Amniotic stem cell (primary cell): ENCODE measurements around the gene RAPH1.

Source experiments
- DNase-seq: peaks from one replicate; lab custom pipeline; 2025; lab: John Stamatoyannopoulos, UW

The RAPH1 gene, protein sequence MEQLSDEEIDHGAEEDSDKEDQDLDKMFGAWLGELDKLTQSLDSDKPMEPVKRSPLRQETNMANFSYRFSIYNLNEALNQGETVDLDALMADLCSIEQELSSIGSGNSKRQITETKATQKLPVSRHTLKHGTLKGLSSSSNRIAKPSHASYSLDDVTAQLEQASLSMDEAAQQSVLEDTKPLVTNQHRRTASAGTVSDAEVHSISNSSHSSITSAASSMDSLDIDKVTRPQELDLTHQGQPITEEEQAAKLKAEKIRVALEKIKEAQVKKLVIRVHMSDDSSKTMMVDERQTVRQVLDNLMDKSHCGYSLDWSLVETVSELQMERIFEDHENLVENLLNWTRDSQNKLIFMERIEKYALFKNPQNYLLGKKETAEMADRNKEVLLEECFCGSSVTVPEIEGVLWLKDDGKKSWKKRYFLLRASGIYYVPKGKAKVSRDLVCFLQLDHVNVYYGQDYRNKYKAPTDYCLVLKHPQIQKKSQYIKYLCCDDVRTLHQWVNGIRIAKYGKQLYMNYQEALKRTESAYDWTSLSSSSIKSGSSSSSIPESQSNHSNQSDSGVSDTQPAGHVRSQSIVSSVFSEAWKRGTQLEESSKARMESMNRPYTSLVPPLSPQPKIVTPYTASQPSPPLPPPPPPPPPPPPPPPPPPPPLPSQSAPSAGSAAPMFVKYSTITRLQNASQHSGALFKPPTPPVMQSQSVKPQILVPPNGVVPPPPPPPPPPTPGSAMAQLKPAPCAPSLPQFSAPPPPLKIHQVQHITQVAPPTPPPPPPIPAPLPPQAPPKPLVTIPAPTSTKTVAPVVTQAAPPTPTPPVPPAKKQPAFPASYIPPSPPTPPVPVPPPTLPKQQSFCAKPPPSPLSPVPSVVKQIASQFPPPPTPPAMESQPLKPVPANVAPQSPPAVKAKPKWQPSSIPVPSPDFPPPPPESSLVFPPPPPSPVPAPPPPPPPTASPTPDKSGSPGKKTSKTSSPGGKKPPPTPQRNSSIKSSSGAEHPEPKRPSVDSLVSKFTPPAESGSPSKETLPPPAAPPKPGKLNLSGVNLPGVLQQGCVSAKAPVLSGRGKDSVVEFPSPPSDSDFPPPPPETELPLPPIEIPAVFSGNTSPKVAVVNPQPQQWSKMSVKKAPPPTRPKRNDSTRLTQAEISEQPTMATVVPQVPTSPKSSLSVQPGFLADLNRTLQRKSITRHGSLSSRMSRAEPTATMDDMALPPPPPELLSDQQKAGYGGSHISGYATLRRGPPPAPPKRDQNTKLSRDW

DNA sequence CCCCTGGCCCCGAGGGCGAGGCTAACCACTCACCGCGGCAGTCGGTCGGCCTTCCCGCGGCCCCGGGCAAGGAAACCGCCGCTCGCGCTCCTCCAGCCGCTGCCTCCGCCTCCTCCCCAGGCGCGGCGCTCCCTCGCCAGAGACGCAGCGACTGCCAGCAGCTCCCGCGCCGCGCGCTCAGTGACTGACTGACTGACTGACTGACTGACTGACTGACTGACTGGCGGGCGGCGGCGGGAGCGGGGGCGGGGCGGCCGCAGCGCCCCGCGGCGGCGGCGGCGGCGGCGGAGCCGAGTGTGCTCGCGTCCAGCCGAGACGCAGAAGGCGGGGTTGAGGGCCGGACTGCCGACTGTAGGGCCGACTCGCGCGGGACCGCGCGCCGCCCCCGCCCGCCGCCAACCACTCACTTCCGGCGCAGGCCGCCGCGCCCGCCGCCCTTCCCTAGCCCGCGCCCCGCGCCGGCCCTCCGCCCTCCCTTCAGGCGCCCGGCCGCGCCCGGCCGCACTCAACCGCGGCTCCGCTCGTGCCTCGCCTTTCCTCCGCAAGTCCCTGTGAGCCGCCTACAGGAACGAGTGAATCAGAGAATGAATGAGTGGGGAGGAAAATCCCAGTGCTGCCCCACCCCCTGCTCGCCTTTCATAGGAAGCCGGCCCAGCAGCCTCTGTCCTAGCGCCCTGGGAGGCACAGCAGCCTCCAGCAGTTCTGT is at the start of gene RAPH1:
Gene RAPH1, minus strand, starts transcription at position 224 of the 706 bp plus-strand sequence. CDS start 39,948 bp downstream, outside the sequence.
- DNase-seq = peak; percentile 88

DNA sequence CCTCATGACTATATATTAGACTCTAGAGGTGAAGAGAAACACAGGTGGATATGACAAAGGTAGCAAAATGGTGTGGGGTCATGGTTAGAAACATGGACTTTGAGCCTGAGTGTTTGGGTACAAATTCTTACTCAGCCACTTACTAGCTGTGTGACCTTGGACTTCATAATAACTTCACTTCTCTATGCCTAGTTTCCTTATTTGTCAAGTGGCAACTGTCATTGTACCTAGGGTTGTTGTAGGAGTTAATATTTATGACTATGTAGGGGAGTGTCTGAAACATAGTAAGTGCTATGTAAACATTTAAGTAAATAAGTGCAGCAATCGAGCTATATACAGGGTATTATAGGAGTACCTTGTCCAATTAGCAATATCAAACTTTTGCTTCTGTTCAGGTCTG is 49.7 kb upstream of the RAPH1 start:
- no peak for DNase-seq

DNA sequence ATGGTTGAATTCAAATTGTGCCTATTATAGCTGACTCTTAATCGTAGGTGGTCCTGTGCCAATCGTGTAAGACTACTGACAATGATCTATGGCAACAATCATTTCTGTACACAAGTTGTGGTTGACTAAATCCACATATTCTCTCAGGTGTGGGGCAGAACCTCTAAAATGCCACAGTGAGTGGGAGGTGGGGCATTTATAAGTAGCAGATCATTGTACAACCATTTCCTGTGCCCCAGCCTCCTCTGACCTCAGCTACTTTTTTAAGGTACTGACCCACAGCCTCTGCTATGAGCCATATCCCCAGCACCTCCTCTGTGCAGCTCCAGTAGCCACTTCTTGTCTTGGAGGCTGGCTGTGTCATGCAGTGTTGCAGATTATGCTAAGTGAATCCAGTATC is 48.6 kb upstream of the RAPH1 start:
- DNase-seq = no peak

DNA sequence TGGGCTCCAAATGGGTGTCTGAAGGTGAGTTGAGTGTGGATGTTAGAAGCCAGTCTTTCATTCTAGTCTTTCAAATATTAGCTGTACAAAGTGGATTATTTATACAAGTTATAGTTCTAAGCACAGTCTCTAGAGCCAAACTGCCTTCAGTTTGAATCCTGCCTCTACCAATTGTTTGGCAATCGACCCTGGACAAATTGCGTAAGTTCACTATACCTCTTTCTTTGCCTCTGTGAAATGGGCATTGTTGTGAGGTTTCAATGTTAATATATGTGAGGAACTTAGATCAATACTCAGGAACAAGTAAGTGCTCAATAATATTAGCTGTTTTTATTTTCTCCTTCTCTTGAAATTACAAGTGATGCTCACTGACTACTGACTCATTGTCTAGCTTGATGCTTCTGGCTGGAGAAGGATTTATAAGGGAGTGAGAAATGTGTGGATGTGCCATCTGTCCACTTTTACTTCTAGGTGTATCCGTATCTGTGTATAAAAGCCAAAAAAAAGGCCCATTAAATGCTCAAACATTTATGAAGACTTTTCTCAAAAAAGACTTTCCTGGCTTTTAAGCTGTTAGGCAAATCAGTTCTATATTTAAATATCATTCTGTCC is 48.1 kb upstream of the RAPH1 start:
- no peak for DNase-seq

DNA sequence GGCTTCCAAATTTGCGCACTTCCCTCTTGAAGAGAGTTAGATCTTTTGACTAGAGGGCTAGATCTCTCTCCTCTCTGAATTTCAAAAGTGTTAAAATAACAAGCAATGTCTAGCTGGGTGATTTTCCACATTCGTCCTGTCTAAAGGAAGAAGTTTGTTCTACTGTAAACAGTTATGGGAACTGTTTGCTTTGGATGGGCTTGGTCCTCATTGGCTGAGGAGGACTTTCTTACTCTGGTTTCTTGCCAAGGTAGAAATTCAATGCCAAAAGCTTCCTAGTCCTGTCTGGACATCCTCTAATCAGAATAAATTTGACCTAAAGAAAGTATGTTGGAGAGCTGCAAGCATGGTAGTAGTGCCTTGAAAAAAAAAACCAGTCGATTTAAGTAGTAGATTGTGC is 47.4 kb upstream of the RAPH1 start:
- DNase-seq = no peak

DNA sequence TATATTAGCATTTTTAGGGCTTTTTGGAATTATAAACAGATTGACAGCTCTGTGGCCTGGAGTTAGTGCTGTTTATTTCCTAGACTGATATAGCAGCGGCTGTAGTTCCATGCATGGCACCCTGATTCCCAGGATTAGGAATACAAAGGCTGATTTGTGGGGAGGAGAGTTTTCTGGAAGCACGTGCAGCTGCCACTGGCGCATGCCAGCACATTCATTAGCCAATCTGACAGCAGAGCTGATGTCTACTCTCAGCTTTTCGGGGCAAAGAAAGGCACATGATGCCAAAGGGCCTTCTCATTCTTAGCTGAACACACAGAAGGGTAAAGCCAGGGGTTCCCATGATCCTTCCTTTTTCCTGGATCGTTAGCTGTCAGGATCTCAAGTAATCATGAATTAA is 45.7 kb upstream of the RAPH1 start:
- DNase-seq = no peak

DNA sequence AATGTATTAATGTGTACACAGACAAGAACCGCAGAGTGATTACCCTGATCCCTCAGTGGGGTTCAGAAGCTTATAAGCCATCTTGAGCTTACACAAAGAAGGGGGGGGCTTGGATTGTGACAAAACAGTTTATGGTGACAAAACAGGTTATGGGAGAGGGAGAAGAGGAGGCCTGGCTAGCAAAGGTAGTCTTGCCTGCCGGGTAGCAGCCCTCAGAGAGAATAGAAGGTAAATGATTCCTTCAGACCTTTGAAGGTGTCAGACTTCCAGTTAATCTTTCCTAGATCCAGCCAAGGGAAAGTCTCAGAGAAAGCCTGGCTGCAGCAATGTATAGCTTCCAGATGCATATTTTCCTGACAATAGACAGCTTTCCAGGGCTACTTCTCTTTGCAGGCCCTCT is 44.6 kb upstream of the RAPH1 start:
- no peak for DNase-seq

DNA sequence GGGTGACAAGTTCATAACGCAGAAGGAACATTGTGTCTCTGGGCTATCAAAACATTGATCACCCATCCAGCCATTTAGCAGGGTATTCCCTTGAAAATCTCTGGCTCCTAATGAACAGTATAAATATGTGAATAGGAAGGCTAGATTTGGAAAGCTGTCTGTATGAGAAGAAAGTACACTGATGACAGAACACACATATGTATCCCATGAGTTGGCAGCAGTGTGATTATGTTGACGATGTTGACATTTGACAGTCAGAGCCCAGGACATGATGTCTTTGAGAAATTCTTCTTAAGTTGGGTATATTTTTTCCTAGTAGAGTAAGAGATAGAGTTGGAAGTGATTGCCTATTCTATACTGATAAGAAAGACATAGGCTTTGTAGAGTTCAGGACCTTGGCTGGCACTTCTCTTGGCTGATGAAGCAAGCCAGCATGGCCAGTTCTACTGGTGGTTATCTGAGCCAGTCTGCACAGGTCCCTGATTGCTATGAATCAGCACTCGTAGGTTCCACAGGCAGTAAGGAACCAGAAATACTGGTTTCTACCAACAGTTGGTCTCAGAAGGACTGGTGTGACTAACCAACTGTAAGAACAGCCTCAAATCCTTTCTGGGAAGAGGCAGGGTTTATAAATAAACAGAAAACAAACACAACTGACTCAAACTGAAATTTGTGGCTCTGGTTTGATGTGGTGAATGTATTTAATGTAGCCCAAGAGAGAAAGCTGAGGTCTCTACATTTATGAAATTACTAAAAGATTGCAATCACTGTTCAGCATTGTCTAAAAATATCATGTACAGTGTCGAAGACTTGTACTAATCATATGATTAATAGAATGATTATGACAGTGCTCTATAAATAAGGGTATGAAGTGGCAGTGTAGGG is 43.9 kb upstream of the RAPH1 start:
- DNase-seq = no peak

DNA sequence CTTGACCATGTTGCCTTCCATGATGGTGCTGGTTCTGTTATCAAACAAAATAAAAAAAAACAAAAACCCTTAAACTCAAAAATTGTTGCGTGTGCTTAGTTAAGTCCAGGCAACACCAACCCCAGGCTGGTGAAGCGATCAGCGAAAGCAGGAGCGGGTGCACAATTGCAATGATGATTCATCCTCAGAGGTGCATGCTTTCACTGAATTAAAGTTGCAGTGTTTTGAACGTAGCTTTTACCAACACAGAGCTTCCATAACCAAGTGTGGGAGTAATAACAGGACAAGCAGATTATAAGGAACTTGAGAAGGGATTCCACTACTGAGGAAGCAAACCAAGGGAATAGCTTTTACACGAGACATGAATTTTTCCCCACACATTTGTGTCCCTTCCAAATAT is 39.7 kb upstream of the RAPH1 start:
- no peak for DNase-seq

DNA sequence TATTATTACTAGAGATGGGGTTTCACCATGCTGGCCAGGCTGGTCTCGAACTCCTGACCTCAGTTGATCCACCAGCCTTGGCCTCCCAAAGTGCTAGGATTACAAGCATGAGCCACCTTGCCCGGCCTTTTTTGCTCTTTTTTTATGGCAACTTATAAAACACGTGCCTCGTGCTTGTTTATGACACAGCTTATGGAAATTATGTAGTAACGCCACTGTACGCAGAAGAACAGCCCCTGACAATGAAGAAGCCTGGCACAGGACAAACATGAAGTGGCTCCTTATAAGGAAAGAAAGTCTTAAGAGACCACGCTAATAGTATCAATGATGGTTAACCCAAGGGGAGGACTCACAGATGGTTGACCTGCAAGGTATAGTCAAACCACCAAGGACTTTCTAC is 37.2 kb upstream of the RAPH1 start:
- DNase-seq = no peak

DNA sequence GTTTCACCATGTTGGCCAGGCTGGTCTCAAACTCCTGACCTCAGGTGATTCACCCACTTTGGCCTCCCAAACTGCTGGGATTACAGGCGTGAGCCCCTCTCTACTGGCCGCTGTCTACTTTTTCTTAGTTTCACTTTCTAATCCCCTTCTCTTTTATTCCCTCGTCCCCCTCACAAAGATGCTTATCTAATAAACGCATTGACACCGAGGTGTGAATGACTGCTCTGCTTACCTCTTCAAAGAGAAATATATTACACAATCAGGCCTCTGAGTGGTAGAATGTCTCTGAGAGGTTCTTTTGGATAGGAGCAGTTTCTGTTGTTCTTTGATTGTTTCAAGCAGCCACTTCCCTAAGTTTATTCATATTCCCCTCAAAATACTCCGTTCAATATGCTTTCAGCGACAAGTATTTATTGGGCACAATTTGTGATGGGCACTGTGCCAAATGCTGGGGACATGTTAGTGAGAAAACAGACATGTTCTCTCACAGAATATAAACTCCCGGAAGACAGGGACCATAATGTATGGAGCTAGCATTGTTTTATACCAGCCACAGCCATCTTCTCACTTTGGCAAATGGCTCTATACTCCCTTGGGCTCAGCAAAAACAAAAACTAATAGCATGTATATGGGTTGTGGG is 34.7 kb upstream of the RAPH1 start:
- DNase-seq = no peak

DNA sequence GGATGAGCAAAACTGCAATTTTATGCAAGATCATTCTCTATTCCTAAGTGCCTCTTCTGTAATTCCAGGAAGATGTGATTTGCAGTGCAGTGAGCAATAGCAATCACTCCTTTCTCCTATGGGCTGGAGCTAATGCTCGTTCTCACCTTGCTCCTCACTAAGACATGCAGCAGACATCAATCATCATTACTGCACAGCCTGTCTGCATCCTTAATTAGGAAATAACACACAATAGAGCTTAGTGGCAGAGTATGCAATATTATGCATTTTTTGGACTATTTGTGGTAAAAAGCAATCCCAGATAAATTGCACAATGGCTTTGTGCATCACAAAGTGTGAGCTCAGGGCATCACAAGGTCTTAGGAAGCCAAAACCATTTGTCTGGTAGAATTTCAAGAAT is 32.6 kb upstream of the RAPH1 start:
- DNase-seq = no peak

DNA sequence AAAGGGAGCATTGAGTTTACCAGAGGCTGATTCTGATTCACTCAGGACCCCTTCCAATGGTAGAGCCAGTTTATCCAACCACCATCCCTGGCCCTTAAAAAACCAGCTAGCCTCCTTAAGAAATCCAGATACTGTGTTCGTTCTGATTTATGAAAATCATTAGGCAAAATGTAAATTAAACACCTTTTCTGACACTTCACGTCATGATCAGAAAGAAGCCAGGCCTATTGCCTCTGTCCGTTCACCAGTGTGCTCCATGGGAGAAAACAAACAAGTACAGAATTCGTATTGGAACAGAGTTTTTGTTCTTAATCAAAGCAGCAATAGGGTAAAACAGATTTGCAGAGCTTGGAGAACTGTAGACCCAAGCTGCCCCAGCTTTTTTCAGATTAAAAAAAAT is 31.1 kb upstream of the RAPH1 start:
- no peak for DNase-seq

DNA sequence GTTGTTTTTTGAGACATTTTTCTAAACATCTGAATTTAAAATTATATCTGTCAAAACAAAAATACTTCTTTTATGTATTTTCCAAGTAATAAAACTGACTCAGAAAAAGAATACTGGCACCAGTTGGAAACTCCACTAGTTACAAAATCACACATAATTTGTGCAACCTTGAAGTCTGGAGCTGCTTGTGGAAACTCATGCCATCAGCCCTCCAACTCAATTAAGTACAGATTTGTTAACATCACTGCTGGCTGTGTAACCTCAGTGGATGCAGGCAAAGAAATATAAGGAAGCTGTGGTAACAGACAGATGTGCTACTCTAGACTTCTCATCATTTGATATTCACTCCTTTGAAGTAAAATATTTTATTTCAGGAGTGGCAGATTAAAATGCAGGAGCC is 30.0 kb upstream of the RAPH1 start:
- no peak for DNase-seq

DNA sequence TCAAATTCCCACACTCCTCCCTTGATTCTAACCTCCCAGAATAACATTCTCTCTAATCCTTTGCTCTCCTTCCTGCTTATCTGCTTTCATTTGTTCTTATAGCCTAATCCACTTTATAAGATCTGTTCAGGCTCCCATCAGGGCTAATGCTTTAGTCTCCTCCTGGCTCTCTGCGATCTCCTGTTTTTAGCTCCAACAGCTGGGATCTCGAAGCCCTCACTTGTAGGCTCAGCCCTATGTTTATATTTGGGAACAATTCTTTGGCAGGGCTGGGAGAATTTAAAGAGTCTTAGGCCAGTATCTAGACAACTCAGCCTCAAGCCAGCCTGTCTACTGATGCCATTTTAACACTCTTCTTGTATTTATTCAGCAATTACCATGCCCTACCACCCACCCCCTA is 27.2 kb upstream of the RAPH1 start:
- no peak for DNase-seq

DNA sequence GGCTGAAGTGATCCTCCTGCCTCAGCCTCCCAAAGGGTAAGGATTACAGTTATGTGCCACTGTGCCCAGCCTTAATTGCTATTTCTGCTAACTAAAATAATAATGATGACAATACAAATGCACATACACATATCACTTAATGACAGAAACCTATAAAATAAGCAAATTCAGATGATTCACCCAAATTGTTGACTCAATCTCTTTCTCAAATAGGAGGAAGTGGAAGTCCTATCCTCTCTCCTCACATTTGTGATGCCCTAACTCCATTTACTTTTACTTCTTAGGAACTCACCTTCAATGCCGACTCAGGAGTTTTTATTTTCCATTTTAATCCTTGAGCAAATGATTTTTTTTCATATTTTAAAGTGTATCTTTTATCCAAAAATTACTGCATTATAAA is 24.5 kb upstream of the RAPH1 start:
- DNase-seq = no peak

DNA sequence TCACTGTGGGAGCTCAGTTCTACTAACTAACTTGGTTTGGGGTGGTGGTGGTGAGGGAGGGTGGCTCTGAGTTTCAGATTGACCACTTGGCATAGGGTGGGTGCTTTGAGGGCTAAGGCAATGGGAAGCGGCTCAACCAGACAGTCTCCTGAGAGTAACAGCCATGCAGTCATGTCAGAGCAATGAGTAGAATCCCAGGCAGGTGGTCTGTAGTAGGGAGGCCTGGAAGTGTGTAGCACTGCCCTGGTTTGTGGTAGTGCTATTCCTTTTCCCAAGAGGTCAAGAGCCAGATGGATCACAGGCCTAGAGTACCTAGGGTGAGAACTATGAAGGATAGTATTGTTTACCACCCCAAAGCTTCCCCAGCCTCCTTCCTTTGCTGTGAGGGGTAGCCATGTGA is 18.7 kb upstream of the RAPH1 start:
- DNase-seq = no peak

DNA sequence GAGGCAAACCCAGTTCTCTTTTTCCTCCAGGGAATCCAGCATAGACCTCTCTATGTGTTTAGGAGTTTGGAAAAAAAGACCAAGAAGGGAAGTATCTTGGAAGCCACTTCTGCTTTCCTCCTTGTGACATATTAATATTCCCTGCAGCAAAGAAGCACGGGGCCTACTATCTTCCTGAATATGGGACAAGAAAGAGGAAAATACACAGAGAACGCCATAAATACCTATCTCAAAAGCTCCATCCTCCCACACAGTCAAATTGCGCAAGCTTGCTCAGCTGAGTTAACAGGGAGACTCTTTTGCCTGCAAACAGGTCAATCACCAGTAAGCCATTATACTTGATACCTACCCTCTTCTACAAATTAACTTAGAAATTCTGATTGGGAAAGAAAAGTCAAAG is 16.7 kb upstream of the RAPH1 start:
- no peak for DNase-seq

DNA sequence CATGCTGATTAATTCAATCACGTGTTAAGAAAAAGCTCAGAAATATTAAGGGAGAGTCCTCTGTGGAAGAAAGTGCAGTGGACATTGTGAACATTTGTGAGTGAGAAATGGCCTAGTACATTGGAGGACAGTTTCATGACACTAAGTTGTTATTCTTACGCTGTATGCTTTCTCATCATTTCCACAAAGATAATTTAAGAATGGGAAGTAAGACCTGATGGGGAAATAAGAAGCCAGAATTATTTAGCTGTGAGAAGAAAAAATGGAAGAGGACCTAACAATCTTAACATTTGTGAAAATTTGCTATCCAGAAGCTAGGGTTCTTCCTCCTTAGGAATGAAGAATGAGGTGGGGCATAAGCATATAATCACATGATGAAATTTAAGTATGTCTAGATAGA is 15.2 kb upstream of the RAPH1 start:
- DNase-seq = no peak

DNA sequence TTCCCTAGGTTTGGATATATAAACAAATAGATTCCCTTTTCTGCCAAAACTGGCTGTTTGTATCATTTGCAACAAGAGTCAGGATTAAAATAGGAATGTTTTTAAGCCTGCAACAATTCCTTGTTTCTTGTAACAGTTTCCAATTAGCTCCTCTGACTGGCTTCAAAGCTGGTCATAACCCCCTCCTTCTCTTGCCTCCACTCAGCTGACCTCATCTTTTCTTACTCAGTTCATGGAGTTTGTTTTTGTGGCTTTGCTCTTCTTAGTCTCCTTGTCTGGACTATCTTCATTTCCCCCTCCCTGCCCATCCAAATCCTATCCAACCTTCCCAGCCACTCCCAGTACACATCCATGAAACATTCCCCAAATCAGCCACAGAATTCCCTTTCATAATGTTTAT is 14.3 kb upstream of the RAPH1 start:
- DNase-seq = no peak
